Endodermal cell (in vitro differentiated cells): ENCODE measurements around the gene HOXB4. TPM values are rescaled to one million over a fixed set of nuclear protein-coding genes. Genes with fewer than 3 reads are reported as not detected.

Source experiments
- DNase-seq: peaks from one replicate; pipeline ENCODE4 v3.0.0-alpha.2; 2017
- H3K27ac ChIP-seq: 2 replicates; pipeline ENCODE4 v1.5.1; 2013; ENCODE audit warnings: mild to moderate bottlenecking, low read depth, low read length, moderate library complexity
- H3K27me3 ChIP-seq: 2 replicates; pipeline ENCODE4 v1.6.1; 2013; ENCODE audit warnings: mild to moderate bottlenecking, low read length, moderate library complexity; ENCODE audit not compliant: insufficient read depth, control insufficient read depth, poor library complexity, severe bottlenecking
- H3K36me3 ChIP-seq: 2 replicates; pipeline ENCODE4 v1.7.0; 2013; ENCODE audit warnings: mild to moderate bottlenecking, low read length, moderate library complexity; ENCODE audit not compliant: control insufficient read depth, insufficient read depth
- H3K4me1 ChIP-seq: one replicate; pipeline ENCODE4 v1.7.0; 2013; ENCODE audit warnings: low read length; ENCODE audit not compliant: control insufficient read depth, insufficient read depth
- H3K4me3 ChIP-seq: 2 replicates; pipeline ENCODE4 v1.5.1; 2013; ENCODE audit warnings: mild to moderate bottlenecking, low read length, moderate library complexity
- H3K9ac ChIP-seq: 2 replicates; pipeline ENCODE4 v1.6.1; 2013; ENCODE audit warnings: mild to moderate bottlenecking, low read length, moderate library complexity; ENCODE audit not compliant: poor library complexity, severe bottlenecking; ENCODE audit errors: extremely low read depth
- H3K9me3 ChIP-seq: 2 replicates; pipeline ENCODE4 v1.6.1; 2013; ENCODE audit warnings: mild to moderate bottlenecking, low read length, moderate library complexity; ENCODE audit not compliant: control insufficient read depth
- H3K27ac Mint-ChIP-seq: 2 replicates; pipeline ENCODE4 v1.8.0; 2020; ENCODE audit warnings: mixed read lengths
- H3K27me3 Mint-ChIP-seq: 2 replicates; pipeline ENCODE4 v1.8.0; 2021; ENCODE audit warnings: mild to moderate bottlenecking, mixed read lengths; ENCODE audit not compliant: insufficient read depth
- H3K36me3 Mint-ChIP-seq: 2 replicates; pipeline ENCODE4 v1.8.0; 2020; ENCODE audit warnings: low read depth, mixed read lengths
- H3K4me1 Mint-ChIP-seq: 2 replicates; pipeline ENCODE4 v1.8.0; 2020; ENCODE audit warnings: mixed read lengths
- H3K4me3 Mint-ChIP-seq: 2 replicates; pipeline ENCODE4 v1.8.0; 2020; ENCODE audit warnings: mild to moderate bottlenecking, moderate library complexity, mixed read lengths
- H3K9me3 Mint-ChIP-seq: 2 replicates; pipeline ENCODE4 v1.8.0; 2020; ENCODE audit warnings: mild to moderate bottlenecking, mixed read lengths
- WGBS, 2 experiments: methylation state at CpG; one replicate each; pipeline versions ENCODE4 v1.1.5 to v1.1.7; 2013; ENCODE audit warnings: missing lambda C conversion rate in 2 of 2, mixed read lengths in 1 of 2; ENCODE audit not compliant: insufficient coverage in 1 of 2, insufficient read length in 1 of 2; 5-methylcytosine and 5-hydroxymethylcytosine counted together
- total RNA-seq, 2 donors: library from RNA; stranded (reverse); fragmentation: NEBNext Ultra II Directional in 1 of 2; extraction: Animal tissue kit (Norgen Biotek cat#: 25700) in 1 of 2; gene quantifications; 2 replicates in 1 of 2; 3 replicates in 1 of 2; pipeline ENCODE4 v1.2.1, GENCODE V29; 2021
- TF ChIP-seq, protein P1 (sequence below): fragments of 200-600 bp; sonication (generic); conservative IDR thresholded peaks from 2 replicates; pipeline ENCODE4 v1.5.0; 2021; ENCODE audit warnings: antibody characterized with exemption, mild to moderate bottlenecking

HOXB4 gene
- total RNA-seq, 2 donors from 2014 or later, result not detected

DNA sequence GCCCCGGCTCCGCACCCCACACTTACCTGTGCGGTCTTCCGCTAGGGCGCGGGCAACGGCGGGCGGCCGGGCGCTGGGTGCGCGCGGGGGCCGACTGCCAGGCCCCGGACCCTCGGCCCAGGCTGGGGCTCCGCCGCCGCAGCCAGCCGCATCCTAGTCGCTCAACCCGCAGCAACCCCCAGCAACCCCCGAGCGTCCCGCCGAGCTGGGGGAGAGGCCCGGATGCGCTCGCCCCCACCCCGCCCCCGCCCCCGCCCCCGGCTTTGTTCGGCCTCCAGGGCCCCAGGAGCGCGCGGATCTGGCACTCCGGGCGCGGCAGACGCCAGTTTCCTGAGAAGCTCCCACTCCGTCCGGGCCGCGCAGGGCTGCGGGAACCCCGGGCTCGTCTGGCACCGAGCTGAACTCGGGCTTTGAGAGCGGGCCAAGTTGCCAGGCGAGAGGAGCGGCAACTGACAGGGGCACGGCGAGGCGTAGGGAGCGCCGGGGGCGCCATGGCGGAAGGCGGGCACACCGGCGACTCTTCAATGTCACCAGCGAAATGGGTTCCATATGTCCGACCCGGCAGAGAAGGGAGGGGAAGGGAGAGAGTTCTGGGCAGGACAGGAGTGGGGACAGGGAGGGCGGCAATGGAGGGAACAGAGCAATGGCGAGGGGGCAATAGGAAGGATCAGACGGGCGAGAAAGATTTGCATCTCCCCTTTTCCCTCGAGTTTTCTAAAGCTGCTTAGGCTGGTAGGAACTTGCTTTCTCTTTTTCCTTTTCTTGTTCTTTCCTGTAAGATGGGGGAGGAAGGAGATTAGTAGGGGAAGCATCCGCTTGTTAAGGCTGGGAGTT is 13.7 kb downstream of the HOXB4 start:
- peaks cover 4% of the 10 kb centered on the region for H3K4me1 Mint-ChIP-seq
- H3K36me3 Mint-ChIP-seq, result no peaks in the 10 kb centered on the region
- Histone ChIP-seq H3K27me3 (peaks cover 99% of the 10 kb centered on the region), H3K9me3 (peaks cover 13% of the 10 kb centered on the region), H3K36me3 (no peaks in the 10 kb centered on the region), H3K27ac (no peak overlapping the region), H3K4me1 (peaks cover 2% of the 10 kb centered on the region), H3K9ac (no peak overlapping the region), H3K4me3 (peak overlapping the region; percentile 71)
- WGBS, 2 experiments, result 1% methylated on average over 16 to 73 of the region's 73 CpGs
- peaks cover 46% of the 10 kb centered on the region for H3K27me3 Mint-ChIP-seq
- H3K9me3 Mint-ChIP-seq, result no peaks in the 10 kb centered on the region
- H3K4me3 Mint-ChIP-seq, result peak overlapping the region; percentile 13
- TF ChIP-seq, protein P1, sequence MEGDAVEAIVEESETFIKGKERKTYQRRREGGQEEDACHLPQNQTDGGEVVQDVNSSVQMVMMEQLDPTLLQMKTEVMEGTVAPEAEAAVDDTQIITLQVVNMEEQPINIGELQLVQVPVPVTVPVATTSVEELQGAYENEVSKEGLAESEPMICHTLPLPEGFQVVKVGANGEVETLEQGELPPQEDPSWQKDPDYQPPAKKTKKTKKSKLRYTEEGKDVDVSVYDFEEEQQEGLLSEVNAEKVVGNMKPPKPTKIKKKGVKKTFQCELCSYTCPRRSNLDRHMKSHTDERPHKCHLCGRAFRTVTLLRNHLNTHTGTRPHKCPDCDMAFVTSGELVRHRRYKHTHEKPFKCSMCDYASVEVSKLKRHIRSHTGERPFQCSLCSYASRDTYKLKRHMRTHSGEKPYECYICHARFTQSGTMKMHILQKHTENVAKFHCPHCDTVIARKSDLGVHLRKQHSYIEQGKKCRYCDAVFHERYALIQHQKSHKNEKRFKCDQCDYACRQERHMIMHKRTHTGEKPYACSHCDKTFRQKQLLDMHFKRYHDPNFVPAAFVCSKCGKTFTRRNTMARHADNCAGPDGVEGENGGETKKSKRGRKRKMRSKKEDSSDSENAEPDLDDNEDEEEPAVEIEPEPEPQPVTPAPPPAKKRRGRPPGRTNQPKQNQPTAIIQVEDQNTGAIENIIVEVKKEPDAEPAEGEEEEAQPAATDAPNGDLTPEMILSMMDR, result no peak
- peak; percentile 82 for DNase-seq
- no peak overlapping the region for H3K27ac Mint-ChIP-seq

DNA sequence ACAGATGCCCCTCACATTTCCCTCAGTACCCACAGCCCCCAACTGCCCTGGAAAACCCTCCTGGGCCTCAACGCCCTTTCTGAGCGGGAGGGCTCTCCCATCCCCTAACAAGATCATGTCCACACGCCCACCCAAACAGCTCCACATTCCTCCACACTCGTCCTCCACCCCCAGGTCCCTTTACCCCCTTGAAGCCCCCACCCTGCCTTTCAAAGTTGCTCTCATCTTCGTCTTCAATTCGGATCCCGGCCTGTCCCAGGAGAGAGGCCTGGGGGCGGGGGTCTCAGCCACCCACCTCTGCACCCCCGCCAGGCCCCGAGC is 14.3 kb downstream of the HOXB4 start:
- H3K36me3 ChIP-seq, result no peaks in the 10 kb centered on the region
- no peak overlapping the region for H3K9ac ChIP-seq
- peaks cover 2% of the 10 kb centered on the region for H3K4me1 ChIP-seq
- peaks cover 13% of the 10 kb centered on the region for H3K9me3 ChIP-seq
- H3K4me3 ChIP-seq, result no peak overlapping the region
- 0 to 7% methylated on average over 3 to 10 of the region's 10 CpGs for WGBS, 2 experiments
- H3K4me3 Mint-ChIP-seq, result no peak overlapping the region
- H3K27me3 Mint-ChIP-seq, result peaks cover 52% of the 10 kb centered on the region
- H3K27me3 ChIP-seq, result peaks cover 99% of the 10 kb centered on the region
- no peak overlapping the region for H3K27ac ChIP-seq
- no peaks in the 10 kb centered on the region for H3K9me3 Mint-ChIP-seq
- no peaks in the 10 kb centered on the region for H3K36me3 Mint-ChIP-seq
- no peak overlapping the region for H3K27ac Mint-ChIP-seq
- H3K4me1 Mint-ChIP-seq, result peaks cover 4% of the 10 kb centered on the region
- no peak for DNase-seq
- TF ChIP-seq, protein P1, result no peak

DNA sequence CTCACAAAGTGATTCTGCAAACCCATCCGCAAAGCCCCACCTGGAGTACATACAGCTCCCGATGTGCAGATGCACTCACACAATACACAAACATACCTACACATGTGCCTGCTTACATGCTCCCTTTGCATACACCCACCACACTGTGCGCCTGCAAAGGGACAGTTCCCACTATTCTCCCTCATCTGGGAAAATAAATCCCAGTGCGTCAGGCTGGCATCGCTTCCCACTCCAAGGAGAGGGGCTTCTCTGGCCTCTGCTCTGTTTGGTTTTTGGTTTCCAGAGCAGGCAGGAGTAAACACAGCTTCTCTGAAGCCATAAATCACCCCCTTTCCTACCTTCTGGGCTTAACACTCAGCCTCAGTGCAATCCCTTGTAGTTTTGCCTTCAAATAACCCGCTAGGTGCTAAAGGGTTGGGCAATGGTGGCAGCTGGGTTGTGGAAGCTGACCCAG is 14.7 kb downstream of the HOXB4 start:
- Histone ChIP-seq H3K36me3 (no peaks in the 10 kb centered on the region), H3K9ac (no peak overlapping the region), H3K4me3 (no peak overlapping the region), H3K27ac (no peak overlapping the region), H3K4me1 (peaks cover under 1% of the 10 kb centered on the region), H3K9me3 (peaks cover 13% of the 10 kb centered on the region), H3K27me3 (peaks cover 99% of the 10 kb centered on the region)
- Mint-ChIP-seq H3K27ac (no peak overlapping the region), H3K9me3 (no peaks in the 10 kb centered on the region), H3K27me3 (peaks cover 56% of the 10 kb centered on the region), H3K4me3 (no peak overlapping the region), H3K36me3 (no peaks in the 10 kb centered on the region), H3K4me1 (peaks cover 2% of the 10 kb centered on the region)
- no peak for DNase-seq
- 19 to 23% methylated on average over 4 to 6 of the region's 6 CpGs for WGBS, 2 experiments
- TF ChIP-seq, protein P1, result no peak
